Cerebellar cortex (tissue), 1 donor: ENCODE data around the gene SYCE1.
"Not testable (repeated sequence)": the region's sequence is repeated elsewhere in the genome, so short reads cannot be mapped to it uniquely, and the experiment has no call there.

Experiments used
- DNase-seq: peaks from one replicate; pipeline ENCODE4 v3.0.0-alpha.2; 2015; ENCODE audit warnings: low spot score

SYCE1 gene

DNA sequence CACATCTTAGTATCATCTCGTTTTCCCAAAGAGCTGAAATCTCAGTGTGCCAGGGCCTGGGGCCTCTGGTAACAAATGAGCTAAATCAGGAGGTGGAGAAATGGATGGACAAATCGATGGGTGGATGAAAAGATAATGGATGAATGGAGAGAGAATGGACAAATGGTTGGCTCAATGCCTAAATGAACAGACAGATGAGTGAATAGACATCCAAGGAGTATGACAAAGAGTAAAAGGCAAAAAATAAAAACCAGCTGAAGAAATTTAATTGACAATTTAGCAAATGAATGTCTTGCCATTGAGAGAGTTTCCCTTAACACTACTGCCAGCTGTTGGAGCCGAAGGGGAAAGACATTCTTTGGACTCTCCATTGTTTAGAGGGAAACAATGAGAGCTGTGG, 8.0 kb downstream of the SYCE1 start:
- DNase-seq: no peak

DNA sequence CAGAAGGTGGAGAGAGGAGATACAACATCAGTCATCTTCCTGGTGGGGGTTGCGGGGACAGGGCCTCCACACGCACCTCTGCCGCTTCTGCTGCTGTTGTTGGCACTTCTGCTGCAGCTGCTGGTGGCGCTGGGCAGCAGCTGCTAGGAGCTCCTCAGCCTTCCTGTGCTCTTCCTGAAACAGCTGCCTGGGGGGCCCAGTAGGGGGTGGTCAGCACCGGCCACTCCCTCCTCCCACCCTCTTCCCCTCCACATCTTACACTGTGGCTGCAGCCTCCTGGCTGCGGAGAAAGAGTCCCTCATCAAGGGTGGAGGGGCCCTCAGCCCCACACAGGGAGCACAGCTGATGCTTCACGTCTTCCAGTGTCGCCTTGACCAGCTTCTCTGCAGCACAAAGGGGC, 9.9 kb downstream of the SYCE1 start:
- no peak for DNase-seq

DNA sequence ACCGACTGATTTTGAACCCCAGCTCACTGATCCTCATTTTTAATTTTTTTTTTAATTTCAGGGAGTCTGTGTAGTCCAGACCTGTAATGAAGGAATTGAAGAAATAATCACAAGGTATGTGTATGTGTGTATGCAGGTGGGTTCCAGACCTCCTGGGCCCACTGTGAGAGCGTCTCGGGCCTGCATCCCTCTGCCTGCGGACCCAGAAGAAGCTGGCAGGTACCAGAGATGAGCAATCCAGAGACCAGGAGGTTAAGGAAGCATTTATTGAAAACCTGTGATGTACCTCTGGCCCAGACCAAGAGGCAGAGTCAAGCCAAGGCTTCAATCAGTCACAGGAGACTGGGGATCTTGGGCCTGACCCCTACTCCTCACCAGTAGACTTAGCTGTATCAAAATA, 10.8 kb downstream of the SYCE1 start:
- DNase-seq: no peak

DNA sequence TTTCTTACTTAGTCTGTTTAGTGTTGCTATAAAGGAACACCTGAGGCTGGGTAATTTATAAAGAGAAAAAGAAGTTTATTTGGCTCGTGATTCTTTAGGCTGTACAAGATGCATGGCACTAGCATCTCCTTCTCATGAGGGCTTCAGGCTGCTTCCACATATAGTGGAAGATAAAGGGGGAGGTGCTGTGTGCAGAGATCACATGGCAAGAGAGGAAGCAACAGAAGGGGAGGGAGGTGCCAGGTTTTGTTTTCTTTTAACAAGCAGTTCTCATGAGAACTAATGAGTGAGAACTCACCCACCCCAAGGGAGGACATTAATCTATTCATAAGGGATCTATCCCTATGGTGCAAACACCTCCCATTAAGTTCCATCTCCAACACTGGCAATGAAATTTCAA, 20.9 kb downstream of the SYCE1 start:
- no peak for DNase-seq

DNA sequence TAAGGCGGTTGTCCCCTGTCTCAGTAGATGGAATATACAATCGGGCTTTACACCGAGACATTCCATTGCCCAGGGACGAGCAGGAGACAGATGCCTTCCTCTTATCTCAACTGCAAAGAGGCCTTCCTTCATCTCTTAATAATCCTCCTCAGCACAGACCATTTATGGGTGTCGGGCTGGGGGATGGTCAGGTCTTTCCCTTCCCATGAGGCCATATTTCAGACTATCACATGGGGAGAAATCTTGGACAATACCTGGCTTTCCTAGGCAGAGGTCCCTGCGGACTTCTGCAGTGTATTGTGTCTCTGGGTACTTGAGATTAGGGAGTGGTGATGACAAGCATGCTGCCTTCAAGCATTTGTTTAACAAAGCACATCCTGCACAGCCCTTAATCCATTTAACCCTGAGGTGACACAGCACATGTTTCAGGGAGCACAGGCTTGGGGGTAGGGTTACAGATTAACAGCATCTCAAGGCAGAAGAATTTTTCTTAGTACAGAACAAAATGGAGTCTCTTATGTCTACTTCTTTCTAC, 23.9 kb downstream of the SYCE1 start:
- DNase-seq: not testable (repeated sequence)

DNA sequence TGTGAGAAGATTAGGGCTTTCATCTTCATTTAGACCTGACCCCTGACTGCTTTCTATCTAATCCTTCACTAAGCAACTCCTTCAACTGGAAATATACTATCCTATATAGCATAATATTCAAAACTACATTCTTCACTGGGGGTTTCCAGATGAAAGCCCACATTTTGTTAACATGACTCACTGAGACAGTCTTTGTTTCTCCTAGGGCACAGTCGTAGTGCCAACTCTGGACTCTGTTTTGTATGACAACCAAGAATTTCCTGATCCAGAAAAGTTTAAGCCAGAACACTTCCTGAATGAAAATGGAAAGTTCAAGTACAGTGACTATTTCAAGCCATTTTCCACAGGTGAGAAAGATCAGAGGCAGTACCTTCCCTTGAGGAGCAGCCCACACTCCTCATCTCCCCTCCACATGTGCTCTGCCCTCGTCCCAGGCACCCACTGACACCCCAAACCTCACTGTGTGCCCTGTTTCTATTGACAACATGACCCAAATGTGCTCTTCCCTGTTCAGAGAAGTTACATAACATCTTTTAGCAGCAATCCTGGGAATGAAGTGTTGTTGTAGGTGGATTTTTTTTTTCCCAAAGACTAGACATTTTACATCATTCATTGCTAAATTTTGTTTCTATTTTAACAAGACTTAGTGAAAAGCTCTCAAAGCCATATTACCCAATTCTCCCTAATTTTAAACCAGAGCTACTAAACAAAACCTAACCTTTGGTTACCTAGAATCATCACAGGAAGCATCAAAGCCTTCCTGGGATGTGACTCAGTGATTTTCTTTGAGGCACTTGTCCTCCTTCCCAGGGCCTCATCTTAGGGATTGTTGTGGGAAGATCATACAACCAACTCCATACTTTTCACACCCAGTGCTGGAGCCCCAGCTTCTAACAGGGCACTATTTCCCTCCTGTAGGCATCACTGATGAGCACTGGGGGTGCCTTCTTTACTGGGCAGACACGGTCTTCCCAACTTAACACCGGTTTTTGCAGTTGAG, 27.5 kb downstream of the SYCE1 start:
- DNase-seq: no peak

DNA sequence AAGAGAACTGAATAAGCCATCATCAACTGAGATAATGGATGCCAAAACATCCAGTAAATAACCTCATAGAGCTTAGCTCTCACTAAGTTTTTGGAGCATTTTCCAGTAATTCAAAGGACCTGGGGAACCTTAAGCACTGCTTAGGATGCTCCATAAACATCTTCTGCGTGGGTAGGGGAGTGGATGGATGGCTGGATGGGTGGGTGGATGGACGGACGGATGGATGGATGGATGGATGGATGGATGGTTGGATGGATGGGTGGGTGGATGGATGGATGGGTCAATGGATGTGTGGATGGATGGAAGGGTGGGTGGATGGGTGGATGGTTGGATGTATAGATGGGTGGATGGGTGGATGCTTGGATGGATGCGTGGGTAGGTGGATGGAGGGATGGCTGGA, 29.2 kb downstream of the SYCE1 start:
- DNase-seq: no peak

DNA sequence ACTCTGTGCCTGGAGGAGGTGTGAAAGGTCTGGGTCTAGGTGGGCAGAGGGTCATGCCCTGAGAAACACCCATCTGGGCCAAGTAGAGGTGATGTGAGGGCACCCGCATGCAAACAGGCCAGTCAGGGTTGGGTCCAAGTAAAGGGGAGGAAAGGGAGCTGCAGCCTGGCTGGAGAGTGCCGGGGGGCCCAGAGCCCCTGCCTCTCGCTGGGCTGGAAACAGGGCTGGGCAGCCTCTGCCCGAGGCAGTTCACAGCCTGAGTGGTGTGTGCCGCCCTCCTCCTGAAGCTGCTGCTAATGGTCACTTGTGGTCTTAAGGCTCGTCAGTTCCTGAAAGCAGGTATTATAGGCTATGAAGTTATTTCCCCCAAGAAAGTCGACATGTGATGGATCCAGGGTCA, 31.0 kb downstream of the SYCE1 start:
- no peak for DNase-seq

DNA sequence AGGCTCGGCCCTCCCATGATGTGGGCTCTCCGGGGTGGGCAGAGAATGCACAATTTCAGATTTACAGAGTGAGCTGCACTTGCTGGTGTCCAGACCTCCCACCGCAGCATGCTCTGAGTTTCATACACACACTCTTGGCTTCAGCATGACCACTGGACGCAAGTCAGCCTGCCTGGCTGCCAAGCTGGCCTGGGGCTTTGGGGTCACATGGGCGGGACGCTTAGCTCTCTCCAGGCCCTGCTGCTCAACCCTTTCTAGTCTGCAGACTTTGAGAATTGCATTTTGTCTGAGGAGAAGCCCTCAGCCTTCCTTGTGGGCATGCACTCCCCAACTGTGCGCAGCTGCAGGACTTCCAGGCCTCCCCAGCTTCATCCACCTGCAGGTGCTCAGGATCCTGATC, 32.5 kb downstream of the SYCE1 start:
- DNase-seq: no peak

DNA sequence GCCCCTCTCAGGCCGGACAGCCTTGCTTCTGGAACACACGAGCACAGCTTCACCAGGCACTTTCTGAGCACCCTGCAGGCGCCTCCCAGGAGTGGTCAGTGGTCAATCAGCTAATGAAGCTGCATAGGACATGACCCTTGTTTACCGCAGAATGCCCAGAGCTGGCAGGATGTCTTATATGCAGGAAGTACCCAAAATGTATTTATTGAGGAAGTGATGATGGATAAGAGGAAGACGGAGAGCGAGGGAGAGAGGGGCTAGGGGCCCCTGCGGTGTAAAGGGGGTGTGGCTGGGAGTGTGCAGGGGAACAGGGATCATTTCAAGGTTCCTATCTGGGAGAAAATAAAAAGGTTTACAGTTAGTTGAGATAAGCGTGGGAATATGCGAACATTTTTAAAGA, 34.9 kb downstream of the SYCE1 start:
- no peak for DNase-seq

DNA sequence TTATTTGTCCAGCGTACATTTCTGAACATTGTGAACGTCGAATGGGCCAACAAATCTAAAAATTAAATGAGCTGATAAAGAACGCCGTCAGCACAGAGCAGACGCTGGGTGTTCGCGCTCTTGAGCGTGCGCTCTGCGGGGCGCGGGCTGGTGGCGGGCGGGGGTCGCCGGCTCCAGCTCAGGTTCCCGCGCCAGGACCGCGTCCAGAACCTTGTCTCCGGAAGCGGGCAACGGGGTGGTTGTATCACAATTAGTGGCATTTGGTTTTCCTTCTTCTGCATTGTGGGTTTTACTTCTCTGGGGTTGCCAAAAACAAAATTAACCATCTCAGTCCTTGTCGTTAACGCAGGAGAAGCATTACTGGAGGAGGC, 35.8 kb downstream of the SYCE1 start:
- DNase-seq: peak; percentile 9

DNA sequence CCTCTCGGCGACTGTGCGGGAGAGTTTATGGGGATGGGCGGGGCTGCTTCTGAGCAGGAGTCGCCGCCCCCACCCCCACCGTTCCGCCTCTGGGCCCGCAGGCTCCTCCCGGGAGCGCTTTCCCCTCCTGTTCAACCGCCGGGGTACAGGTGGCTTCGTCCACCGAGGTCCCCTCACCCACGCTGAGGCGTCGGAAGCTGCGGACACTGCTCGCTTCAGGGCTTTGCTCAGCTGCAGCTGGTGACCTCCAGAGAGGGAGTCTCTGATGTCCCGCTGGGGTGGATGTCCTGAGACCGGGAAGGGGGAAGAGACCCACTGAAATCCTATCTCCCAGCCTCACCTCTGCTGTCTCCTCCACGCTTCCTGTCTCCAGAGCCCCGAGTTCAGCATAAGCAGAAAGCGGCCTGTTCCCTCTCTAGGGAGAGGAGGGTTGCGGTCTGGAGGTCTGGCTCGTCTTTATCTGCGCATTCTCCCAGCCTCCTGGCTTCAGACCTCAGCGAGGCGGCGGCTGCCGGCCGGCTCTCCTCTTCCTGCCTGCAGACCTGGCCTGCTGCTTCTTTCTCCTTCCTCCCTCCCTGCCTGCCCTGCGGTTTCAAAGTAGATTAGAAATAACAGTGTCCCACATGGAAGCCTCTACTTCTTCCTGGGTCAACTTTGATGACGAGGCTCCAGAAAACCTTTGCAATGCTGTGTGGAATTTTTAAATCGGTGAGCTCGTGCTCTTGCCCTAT, 36.4 kb downstream of the SYCE1 start:
- peak; percentile 72 for DNase-seq

DNA sequence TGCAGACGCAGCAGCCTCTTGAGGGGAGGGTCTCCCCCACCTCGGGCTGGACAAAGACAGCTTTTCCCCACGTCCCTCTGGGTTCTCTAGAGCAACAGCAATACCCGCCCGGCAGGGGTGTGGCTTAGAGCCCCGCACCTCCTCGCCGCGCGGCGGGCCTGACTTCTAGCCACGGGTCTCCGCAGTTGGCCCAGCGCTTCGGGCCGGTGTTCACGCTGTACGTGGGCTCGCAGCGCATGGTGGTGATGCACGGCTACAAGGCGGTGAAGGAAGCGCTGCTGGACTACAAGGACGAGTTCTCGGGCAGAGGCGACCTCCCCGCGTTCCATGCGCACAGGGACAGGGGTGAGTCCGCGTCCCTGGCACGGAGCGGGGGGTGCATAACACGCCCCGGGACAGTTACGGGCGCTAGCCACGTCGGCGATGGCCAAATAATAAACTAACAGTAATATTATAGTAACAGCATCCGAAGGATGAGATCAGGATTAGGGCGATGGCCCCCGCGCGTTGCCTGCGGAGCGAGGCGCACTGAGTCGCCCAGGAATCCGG, 37.0 kb downstream of the SYCE1 start:
- DNase-seq: peak; percentile 43

DNA sequence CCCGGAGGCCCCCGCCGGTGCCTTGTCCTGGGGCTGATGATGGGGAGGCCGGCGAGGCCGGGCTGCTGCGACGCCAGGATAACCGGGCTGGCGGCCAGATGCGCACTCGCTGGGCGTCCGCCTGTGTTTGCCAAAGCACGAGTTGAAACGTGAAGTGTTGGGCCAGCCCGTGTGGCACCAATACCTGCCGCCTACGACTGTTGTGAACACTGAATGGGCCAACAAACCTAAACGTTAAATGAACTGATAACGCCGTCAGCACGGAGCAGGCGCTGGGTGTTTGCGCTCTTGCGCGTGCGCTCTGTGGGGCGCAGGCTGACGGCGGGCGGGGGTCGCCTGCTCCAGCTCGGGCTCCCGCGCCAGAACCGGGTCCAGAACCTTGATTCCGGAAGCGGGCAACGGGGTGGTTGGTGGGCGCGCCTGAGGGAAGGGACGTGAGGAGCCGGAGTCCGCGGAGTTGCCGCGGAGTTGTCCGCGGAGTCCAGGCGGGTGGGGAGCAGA, 37.6 kb downstream of the SYCE1 start:
- peak; percentile 57 for DNase-seq

DNA sequence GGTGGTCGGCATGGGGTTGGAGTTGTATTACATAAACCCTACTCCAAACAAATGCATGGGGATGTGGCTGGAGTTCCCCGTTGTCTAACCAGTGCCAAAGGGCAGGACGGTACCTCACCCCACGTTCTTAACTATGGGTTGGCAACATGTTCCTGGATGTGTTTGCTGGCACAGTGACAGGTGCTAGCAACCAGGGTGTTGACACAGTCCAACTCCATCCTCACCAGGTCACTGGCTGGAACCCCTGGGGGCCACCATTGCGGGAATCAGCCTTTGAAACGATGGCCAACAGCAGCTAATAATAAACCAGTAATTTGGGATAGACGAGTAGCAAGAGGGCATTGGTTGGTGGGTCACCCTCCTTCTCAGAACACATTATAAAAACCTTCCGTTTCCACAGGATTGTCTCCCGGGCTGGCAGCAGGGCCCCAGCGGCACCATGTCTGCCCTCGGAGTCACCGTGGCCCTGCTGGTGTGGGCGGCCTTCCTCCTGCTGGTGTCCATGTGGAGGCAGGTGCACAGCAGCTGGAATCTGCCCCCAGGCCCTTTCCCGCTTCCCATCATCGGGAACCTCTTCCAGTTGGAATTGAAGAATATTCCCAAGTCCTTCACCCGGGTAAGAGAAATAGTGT, 38.3 kb downstream of the SYCE1 start, which contains the start of gene CYP2E1:
TSS of gene CYP2E1 (plus strand) at position 407 of the 632 bp plus-strand sequence. CDS start at position 440, 33 bp downstream.
- no peak for DNase-seq

DNA sequence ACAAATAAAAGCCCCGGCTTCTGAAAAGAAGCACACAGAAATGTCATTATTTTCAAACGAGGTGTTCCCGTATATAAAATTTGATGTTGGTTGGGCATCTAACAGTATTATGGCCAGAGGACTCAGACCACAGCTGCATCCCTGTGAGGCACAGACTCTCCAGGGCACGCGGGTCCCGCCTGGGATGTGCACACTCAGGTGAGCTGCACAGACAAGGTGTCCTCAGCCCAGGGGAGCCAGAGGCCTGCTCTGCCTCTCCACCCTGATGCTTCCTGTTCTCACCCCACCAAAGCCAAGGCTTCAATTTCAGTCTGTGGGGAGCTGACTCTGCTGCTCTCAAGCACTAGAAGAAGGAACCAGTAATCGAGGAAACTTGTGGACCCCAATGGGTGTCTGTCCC, 39.9 kb downstream of the SYCE1 start:
- no peak for DNase-seq

DNA sequence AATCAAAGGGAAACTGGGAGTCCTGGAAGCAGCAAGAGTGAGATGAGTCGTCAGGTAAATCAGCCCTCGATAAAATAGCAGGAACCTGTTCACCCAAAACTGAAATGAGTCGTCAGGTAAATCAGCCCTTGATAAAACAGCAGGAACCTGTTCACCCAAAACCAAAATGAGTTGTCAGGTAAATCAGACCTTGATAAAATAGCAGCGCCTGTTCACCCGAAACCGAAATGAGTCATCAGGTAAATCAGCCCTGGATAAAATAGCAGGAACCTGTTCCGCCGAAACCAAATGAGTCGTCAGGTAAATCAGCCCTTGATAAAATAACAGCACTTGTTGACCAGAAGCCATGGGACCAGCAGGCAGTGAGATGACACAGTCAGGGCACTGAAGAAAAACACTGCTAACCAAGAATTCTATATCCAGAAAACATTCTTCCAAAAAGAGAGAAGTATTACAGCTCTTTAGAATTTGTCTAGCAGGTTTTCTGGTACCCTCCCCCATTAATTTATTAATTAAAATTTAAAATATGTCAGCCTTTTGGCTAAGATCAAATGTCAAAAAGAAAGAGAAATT, 41.7 kb downstream of the SYCE1 start:
- no peak for DNase-seq

DNA sequence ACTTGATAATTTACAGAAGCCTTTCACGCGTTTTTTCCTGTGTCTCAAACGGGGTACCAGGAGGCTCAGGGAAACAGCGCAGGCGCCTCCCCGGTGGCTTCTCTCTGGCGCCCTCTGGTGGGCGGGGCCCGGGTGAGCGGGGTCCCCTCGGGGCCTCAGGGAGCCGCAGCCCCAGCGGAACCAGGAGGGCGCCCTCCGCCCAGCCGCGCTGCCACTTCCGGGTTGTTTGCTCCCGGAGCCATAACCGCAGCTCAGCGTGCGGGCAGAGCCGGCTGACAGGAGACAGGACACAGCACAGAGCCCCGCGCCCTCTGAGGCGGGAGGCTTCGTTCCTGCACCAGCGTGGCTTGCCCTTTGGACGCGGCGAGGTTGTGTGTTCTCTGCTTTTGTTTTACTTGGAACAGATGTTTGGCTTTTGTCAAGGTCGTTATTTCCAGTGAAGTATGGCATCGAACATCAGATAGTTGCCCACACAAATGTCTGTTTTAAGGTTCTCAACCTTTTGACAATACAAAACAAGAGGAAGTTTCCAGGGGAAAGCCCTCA, 45.1 kb downstream of the SYCE1 start:
- DNase-seq: peak; percentile 73

DNA sequence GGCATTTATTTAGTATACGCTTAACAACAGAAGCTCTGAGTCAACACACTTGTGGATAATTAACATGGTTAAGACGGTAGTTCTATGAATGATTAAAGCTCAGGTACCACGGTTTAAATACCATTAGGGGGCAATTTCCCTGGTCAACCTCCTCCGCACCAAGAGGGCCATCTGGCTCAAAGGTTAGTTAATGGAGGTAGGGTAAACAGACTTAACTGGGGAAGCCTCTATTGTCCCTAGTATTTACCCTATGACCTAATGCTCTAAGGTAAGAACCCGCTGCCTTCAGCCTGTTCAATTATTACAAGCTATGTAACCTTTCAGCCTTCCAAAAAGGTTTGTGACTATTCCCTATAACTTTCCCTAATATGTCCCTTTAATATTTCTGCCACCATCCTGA, 46.9 kb downstream of the SYCE1 start:
- DNase-seq: not testable (repeated sequence)

DNA sequence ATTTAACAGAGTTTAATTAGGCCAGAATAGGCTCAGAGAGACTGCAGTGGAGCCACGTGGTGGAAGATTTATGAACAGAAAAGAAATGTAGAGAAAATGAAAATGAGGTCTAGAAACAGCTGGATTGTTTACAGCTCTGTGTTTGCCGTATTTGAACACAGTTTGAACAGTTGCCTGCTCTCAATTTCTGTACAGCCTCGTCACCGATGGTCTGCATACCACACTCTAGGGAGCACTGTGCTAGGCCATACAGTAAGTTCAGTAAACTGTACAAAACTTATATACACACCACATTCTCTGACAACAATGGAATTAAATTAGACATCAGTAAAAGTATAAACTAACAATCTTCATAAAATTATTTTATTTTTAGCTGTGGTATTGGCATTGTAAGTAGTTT, 49.3 kb downstream of the SYCE1 start:
- DNase-seq: no peak

DNA sequence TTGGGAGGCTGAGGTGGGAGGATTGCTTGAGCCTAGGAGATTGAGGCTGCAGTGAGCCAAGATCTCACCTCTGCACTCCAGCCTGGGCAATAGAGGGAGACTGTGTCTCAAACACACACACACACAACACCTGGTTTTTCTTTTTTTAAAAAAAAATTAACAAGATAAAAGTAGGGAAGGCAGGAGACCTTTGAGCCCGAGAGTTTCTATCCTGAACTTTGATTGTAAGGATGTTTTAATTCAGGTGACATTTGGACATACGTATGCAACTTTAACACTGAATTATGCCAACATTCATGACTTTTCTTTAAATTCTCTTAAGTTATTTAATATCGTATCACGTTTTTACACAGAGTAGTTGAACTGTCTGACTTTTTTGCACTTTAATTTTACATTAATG, 49.9 kb downstream of the SYCE1 start:
- DNase-seq: no peak
